ENCODE data around the gene NAB2.

DNA sequence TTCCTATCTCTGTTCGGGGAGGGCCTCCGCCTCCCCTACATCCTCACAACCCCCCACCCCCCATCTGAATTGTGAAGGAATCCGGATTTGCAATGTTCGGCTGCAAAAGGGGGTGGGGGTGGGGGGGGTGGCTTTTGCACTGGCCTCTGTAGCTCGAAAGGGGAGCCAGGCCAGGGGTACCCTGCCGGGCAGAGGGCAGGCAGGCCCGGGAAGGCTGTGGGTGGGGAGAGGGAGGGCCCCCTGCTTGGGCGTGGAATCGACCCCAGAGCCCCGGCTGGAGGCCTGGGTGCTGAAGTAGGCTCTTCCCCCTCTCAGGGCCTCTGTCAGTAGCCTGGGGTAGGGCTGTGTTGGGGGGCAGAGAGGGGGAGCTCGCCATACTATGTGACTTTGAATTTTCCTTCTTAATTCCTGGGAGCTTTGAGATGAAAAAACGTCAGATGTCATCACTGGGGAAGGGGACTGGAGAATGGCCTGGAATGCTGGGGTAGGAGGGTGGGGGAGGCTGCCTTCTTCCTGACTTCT, 40.5 kb downstream of the NAB2 start:
- TF ChIP-seq EZH2 (IDR thresholded peaks at IDR 0.05; ENCODE audit: insufficient read depth, poor library complexity, severe bottlenecking) (no peak), EZH2phosphoT487 (IDR thresholded peaks at IDR 0.05; ENCODE audit: insufficient read depth, low read depth) (no peak)

Data from GM23248 (cell line).